ENCODE measurements around the gene CIZ1.

GRCh38 chr9:128139621-128140020 is 51.8 kb downstream of the CIZ1 start:
- TF ChIP-seq MTF1 (CRISPR knock-in tag; IDR thresholded peaks at IDR 0.05) (no peak), CHD2 (IDR thresholded peaks at IDR 0.05; ENCODE audit: low read depth, low read length) (no peak), GABPA (IDR thresholded peaks at IDR 0.05; ENCODE audit: low read depth, low read length) (no peak), GABPA (CRISPR knock-in tag; IDR thresholded peaks at IDR 0.05; ENCODE audit: low read depth) (no peak), CTCF (CRISPR knock-in tag; IDR thresholded peaks at IDR 0.05) (no peak)

Data from HepG2 (cell line).